Breast epithelium (tissue), 3 donors: ENCODE measurements around the gene SYCP1.

Experiments
- POLR2A ChIP-seq: fragments of 450-650 bp; IDR thresholded peaks from one replicate; pipeline ENCODE4 v1.6.1; 2016; ENCODE audit warnings: antibody characterized with exemption, mild to moderate bottlenecking, moderate library complexity
- TF ChIP-seq, protein P1 (sequence below), 3 donors: fragments of 450-650 bp; IDR thresholded peaks; one replicate each; pipeline ENCODE4 v1.5.1; 2016 to 2017; ENCODE audit warnings: antibody characterized with exemption in 3 of 3, mild to moderate bottlenecking in 3 of 3, moderate library complexity in 3 of 3

DNA sequence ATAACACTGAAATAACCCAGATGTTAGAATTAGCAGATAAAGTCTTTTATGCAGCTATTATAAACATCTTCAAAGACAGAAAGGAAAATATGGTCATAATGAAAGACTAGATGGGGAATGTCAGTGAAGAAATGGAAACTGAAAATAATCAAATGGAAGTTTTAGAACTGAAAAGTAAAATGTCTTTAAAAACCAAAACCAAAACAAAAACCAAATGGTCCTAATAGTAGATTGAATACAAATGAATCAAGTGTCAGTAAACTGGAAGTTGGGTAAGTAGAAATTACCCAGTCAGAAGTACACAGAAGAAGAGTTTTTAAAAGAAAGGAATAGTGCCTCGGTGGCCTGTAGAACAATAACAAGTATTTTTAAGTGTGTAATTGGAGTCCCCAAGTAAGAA is 72.7 kb downstream of the SYCP1 start:
- TF ChIP-seq, protein P1, sequence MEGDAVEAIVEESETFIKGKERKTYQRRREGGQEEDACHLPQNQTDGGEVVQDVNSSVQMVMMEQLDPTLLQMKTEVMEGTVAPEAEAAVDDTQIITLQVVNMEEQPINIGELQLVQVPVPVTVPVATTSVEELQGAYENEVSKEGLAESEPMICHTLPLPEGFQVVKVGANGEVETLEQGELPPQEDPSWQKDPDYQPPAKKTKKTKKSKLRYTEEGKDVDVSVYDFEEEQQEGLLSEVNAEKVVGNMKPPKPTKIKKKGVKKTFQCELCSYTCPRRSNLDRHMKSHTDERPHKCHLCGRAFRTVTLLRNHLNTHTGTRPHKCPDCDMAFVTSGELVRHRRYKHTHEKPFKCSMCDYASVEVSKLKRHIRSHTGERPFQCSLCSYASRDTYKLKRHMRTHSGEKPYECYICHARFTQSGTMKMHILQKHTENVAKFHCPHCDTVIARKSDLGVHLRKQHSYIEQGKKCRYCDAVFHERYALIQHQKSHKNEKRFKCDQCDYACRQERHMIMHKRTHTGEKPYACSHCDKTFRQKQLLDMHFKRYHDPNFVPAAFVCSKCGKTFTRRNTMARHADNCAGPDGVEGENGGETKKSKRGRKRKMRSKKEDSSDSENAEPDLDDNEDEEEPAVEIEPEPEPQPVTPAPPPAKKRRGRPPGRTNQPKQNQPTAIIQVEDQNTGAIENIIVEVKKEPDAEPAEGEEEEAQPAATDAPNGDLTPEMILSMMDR (IDR thresholded peaks at IDR 0.05), result no peak
- TF ChIP-seq POLR2A, result no peak
